GM21423 (cell line): ENCODE data around the gene BCAP31.

ENCODE experiments used
- ATAC-seq: cut with Tn5 transposase; IDR thresholded peaks from one replicate; pipeline ENCODE4 v1.9.1; 2021; ENCODE audit warnings: mild to moderate bottlenecking, moderate library complexity; ENCODE audit not compliant: unreplicated experiment

Gene BCAP31

GRCh38 chrX:153724252-153725038 lies at the start of gene BCAP31, which contains the start of gene ABCD1:
Gene BCAP31, minus strand, starts transcription at chrX:153724387. Its CDS starts 1,143 bp downstream, at chrX:153723244.
Gene ABCD1, plus strand, starts transcription at chrX:153724856. Its CDS starts 411 bp downstream, at chrX:153725267.
- peak; percentile 52 for ATAC-seq

DNA sequence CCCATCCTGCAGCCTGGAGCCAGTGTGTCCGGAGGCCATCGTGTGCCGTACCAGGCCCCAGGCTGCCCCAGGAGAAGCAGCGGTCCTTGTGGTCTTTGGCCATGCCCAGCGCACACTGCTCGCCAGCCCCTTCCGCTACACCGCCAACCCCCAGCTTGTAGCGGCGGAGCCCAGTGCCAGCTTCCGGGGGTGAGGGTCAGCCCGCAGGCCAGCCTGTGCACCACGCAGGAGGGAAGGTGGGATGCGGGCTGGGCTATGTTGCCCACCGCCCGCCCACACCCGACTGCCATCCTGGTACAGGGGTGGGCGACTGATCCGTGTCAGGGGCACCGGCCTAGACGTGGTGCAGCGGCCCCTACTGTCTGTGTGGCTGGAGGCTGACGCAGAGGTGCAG lies 49.0 kb upstream of the BCAP31 start:
- no peak for ATAC-seq

DNA sequence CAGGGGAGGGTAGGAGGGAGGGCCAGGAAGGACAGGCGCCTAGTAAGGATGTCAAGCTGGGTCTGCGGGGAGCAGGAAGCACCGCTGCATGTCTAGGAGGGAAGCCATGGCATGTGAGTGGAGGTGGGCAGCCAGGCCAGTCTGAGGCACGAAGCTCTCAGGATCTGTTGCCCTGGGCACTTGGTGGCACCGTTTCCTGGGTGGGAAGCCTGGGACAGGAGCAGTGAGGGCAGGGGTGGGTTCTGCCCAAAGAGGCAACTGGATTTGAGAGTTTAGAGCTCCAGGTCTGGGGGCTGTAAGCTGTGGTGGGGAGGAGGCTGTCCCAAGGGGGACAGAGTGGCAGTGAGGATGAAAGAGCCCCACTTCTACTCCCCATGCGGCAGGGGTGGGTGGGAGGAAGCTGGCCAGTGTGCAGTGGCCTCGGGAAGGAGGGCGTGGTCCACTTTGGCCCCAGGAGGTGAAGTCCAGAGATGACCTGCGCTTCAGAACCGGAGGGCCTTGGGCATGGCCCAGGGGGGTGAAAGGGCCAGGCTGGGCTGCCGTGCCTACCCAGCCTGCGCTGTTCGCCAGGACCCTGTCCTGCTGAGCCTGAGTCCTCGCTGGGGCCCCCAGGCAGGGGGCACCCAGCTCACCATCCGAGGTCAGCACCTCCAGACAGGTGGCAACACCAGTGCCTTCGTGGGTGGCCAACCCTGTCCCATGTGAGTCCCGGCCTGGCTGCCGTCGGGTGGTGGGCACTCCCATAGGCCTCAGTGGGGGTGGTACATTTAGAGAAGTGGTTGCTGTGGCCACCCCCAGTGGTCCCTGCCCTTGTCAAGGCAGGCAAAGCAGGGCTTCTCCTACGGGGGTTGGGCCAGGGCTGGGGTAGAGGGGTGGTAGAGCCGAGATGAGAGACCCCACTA lies 48.4 kb upstream of the BCAP31 start:
- ATAC-seq, result no peak

DNA sequence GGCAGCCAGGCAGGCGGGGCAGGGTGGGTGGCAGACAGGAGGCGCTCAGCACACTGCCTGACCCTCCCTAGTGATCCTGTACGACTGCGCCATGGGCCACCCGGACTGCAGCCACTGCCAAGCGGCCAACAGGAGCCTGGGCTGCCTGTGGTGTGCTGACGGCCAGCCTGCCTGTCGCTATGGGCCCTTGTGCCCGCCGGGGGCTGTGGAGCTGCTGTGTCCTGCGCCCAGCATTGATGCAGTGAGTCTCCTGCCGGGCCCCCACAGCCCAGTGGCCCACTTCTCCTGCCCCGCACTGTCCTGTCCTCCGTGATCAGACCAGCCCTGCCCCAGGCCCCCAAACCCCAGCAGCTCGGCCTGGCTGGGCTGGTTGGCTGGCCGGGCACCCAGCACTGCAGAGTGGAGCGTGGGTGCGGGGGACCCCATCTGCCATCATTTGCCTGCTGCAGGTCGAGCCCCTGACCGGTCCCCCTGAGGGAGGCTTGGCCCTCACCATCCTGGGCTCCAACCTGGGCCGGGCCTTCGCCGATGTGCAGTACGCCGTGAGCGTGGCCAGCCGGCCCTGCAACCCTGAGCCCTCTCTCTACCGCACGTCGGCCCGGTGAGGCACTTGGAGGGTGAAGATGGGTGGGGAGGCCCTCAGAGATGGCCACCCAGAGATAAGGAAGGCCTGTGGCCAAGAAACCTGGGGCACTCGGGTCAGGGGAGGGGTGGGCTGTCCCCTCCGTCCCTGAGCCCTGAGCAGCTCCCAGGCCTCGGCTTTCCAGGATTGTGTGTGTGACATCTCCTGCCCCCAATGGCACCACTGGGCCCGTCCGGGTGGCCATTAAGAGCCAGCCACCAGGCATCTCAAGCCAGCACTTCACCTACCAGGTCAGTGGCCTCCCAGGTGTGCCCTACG lies 47.5 kb upstream of the BCAP31 start:
- ATAC-seq, result no peak

DNA sequence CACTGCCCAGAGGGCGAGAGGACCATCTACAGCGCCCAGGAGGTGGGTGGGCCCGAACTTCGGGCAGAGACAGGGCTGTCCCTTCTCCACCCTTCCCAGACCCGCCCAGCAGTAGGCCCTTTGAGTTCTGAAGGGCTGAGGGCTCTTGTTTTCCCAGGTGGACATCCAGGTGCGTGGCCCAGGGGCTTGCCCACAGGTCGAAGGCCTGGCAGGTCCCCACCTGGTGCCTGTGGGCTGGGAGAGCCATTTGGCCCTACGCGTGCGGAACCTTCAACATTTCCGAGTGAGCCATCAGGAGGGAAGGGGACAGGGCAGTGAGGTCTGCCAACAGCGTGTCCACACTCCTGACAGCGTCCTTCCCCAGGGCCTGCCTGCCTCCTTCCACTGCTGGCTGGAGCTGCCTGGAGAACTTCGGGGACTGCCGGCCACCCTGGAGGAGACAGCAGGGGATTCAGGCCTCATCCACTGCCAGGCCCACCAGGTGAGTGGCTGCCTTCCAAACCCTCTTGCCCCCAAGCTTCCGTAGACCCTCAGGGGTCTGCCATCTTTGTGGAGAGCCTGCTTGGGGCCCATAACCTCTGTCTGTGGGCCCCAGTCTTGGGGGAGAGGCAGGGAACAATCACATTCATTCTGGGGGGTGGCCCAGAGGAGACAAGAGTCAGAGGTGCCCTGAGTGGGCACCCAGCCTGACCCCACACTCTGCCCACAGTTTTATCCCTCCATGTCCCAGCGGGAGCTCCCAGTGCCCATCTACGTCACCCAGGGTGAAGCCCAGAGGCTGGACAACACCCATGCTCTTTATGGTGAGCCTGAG lies 46.6 kb upstream of the BCAP31 start:
- no peak for ATAC-seq

DNA sequence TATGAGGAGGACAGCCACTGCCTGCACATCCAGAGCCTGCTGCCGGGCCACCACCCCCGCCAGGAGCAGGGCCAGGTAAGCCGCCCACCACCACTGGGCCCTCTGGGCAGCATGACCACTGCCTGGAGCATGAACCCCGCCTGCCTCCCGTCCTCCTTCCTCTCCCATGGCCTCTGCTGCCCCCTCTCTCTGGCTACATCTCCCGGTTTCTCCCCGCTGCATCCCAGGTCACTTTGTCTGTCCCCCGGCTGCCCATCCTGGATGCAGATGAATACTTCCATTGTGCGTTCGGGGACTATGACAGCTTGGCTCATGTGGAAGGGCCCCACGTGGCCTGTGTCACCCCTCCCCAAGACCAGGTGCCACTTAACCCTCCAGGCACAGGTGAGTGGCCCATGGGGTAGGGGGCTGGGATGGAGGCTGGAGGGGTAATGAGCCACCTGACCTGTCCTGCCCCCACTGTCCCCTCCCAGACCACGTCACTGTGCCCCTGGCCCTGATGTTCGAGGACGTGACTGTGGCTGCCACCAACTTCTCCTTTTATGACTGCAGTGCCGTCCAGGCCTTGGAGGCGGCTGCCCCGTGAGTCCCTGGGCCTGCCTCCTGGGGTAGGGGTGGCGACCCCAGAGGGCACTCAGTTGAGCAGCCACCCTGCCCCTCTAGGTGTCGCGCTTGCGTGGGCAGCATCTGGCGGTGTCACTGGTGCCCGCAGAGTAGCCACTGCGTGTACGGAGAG lies 45.8 kb upstream of the BCAP31 start:
- ATAC-seq, result no peak

DNA sequence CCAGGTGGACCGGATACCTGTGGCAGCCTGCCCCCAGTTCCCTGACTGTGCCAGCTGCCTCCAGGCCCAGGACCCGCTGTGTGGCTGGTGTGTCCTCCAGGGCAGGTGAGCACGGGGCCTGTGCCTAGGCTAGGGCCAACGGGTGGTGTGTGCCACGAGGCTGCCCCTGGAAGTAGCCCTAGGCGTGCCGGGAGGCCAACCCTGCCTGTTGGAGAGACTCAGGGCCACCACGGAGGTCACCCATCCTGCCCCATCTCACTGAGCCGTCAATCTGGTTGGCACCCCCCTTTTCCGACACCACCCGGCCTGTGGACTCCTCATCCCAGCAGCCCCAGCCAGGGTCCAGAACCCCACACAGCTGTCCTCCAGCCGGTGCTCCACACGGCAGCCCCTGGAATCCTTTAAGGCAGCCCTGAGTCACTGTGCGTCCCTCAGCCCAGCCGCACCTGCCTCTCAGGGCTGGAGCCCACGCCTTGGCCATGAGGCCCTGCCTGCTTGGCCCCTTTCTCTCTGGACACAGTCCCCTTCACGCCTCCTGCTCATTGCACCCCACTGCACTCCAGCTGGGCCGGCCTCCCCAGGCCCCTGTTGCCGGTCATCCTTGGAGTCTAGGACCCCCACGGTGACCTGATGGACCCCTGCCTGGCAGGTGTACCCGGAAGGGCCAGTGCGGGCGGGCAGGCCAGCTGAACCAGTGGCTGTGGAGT lies 45.1 kb upstream of the BCAP31 start:
- no peak for ATAC-seq

DNA sequence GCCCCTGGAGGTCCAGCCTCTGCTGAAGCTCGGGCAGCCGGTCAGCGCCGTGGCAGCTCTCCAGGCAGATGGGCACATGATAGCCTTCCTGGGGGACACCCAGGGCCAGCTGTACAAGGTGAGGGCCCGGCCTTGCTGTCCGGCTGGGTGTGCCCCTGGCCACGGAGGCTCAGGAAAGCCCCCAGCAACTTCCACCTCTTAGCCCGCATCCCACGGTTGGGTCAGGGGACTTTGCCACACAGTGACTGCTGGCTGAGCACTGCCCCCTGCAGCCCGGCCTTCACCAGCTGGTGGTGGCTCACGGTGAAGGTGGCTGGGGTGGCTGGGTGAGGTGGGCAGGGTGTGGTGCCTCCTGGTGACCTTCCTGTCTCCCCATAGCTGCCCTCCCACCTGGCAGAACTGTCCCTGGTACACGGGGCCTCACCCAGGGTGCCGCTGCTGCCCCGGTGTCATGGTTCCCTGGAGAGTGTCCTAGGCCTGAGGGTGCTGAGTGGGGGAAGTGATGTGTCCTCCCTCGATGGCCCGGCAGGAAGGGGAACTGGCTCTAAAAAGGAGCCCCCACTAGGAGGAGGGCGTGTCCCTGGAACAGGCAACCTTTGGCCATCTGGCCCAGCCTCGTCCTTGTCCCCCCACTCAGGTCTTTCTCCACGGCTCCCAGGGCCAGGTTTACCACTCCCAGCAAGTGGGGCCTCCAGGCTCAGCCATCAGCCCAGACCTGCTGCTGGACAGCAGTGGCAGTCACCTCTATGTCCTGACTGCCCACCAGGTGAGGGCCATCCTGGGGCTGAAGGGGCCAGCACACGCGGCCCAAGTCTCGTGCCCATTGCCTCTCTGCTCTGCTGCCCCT lies 44.3 kb upstream of the BCAP31 start:
- ATAC-seq, result no peak

- no peak for ATAC-seq
These were observed 43.5 kb upstream of the BCAP31 start for GRCh38 chrX:153767674-153768055.

DNA sequence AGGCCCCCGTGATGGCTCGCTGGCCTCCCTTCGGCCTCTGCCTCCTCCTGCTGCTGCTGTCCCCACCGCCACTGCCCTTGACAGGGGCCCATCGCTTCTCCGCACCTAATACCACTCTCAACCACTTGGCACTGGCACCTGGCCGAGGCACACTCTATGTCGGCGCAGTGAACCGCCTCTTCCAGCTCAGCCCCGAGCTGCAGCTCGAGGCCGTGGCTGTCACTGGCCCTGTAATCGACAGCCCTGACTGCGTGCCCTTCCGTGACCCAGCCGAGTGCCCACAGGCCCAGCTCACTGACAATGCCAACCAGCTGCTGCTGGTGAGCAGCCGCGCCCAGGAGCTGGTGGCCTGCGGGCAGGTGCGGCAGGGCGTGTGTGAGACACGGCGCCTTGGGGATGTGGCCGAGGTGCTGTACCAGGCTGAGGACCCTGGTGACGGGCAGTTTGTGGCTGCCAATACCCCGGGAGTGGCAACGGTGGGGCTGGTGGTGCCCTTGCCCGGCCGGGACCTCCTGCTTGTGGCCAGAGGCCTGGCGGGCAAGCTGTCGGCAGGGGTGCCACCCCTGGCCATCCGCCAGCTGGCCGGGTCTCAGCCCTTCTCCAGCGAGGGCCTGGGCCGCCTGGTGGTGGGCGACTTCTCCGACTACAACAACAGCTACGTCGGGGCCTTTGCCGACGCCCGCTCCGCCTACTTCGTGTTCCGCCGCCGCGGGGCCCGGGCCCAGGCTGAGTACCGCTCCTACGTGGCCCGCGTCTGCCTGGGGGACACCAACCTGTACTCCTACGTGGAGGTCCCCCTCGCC lies 42.9 kb upstream of the BCAP31 start:
- ATAC-seq, result no peak

- no peak for ATAC-seq
These were observed 42.1 kb upstream of the BCAP31 start for GRCh38 chrX:153766098-153766817.

DNA sequence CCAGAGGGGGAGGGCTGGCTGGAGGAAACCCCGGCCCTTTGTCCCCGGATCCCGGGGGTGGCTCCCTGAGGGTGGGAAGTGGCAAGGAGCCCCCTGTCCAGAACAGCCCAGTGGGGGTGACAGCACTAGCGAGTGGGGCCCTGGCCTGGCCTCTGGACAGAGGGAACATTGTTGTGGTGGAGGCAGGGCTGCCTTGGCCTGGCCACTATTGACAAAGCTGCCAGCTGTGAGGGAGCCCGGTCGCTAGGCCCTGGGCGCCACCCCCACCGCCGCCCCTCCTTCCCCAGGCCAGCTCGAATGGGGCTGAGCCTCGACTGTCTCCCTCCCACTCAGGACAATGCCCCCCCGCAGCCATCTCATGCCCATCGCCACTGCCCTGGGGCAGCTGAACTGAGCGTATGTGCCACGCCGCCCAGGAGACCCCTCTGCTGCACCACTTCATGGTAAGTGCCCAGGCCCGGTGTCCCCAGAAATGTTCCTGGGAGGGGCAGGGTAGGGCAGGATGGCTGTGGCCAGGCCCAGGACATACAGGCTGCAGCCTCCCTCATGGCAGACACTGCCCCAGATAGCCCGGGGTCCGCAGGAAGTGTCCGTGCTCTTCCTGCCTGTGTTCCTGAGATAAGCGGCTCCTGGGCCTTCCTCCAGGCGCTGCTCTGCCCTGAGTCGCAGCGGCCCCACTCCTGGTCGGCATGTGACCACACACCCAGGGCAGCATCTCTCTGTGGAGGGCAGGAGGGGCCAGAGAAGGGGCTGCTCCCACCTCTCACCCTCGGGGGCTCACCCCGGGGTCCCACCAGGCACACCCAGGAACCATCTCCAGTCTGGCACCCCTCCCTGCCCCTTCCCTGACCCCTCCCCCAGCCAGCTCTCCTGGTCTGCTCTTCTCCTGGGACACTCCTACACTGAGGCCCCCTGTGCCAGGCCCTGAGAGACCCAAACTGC lies 41.2 kb upstream of the BCAP31 start:
- ATAC-seq, result no peak

DNA sequence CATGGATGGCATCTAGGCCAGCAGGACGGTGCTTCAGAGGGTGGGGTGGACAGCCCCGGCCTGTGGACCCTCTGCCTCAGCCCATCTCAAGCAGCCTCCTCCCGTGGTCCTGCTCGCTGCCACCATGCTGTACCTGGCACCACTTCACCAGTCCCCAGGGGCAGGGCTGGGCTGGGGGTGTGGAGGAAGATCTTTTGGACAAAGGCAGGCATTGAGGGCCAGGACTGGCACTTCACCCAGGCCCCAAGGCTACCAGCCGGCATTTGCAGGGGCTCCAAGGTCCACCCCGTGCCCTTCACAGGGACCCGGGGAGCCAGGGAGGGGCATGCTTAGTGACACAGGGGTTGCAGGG lies 40.6 kb upstream of the BCAP31 start:
- ATAC-seq, result no peak

DNA sequence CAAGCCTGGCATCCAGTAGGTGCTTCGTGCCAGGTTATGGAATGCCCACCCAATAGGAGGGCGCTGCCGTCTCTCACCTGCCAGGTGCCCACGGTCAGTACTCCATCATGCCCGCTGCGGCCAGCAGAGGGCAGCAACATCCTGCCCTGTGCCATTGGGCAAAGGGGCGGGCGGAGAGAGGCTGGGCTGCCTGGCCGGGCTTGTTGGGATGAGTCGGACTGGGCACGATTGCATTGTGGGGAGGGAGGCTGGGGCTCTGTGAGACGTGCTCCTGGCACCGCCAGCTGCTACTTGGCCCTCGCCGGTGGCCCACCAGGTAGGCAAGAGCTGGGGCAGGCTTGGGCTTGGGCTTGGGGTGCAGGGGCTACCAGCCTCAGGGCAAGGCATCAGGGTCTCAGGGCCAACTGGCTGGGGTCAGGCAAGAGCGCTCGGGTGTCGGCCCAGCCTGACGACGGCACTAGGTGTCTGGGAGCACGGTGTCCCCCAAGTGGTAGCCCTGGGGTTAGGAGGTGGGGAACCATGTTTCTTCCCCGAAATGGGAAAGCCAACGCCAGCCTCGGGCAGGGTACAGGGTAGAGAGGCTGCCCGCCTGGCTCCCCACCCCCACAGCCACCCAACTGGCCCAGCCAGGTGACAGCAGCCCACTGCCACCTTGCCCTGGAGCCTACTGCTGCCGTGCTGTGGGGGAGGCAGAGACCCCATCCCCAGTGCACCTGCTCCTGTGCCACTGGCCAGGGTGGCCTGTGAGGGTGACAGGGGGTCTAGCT lies 40.0 kb upstream of the BCAP31 start, which contains the start of gene PLXNB3:
Gene PLXNB3 (plus strand): TSS at position 261 of the 767 bp plus-strand sequence. CDS start 1,287 bp downstream, outside the sequence.
- ATAC-seq, result no peak
